ENCODE results near the gene GAS2. TPM values are rescaled to one million over a fixed set of nuclear protein-coding genes. Genes with fewer than 3 reads are reported as not detected.

The GAS2 gene
- total and polyA plus RNA-seq, 2 of the 4 experiments (the other 2 are of a cell fraction) = 0.51 to 0.90 TPM

DNA sequence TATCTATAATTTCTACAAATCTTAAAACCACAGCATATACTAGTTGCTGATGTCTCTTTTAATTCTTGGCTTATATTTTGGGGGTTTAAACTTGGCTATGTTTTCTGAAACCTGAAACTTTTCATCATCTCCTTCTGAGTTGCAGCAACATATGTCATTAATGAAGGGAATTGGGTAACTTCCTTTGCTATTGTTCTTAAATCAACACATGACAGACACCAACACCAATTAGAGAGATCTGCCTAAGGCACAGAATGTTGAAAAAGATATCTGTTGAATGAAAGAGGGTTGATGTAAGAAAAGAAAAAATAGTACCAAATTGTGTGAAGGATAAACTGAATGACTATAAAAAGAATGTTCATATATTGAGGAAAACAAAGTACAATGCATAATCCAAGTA is 10.3 kb upstream of the GAS2 start:
- H3K9me3 ChIP-seq (ENCODE audit: control insufficient read depth, insufficient read depth, low read length) = no peaks in the 10 kb centered on the region
- DNase-seq (no peak), ATAC-seq (ENCODE audit: low read depth) (no peak)
- no peak overlapping the region for H3K9ac ChIP-seq (ENCODE audit: low read depth, low read length)
- no peak overlapping the region for H2BK15ac ChIP-seq (ENCODE audit: low read depth, low read length)
- BruUV-seq (replicated peaks) = no TSS peak
- no peak overlapping the region for H3K18ac ChIP-seq (ENCODE audit: low read depth, low read length)
- no peaks in the 10 kb centered on the region for H3K36me3 ChIP-seq (ENCODE audit: control insufficient read depth, insufficient read depth, low read length)
- CTCF ChIA-PET = no interaction called here
- H3K4me1 ChIP-seq (ENCODE audit: control insufficient read depth, insufficient read depth, low read length) = no peaks in the 10 kb centered on the region
- no peak overlapping the region for H3K4ac ChIP-seq (ENCODE audit: low read depth, low read length)
- H2AFZ ChIP-seq (replicated peaks; ENCODE audit: low read length, poor library complexity) = no peak overlapping the region
- no peak overlapping the region for H4K5ac ChIP-seq (ENCODE audit: low read depth, low read length)
- H3K27me3 ChIP-seq (ENCODE audit: control insufficient read depth, insufficient read depth, low read length) = no peaks in the 10 kb centered on the region
- H2AK5ac ChIP-seq (ENCODE audit: low read depth, low read length) = no peak overlapping the region
- POLR2A ChIA-PET (ENCODE audit: unreplicated experiment) = no interaction called here
- H4K8ac ChIP-seq (ENCODE audit: low read depth in 2 of 2, low read length in 2 of 2) = no peak overlapping the region
- dilution Hi-C loops (cut with HindIII; ENCODE audit: low sequenced_read_pairs, unreplicated experiment) (no loop called here), in situ Hi-C loops (cut with MboI; ENCODE audit: low sequenced_read_pairs) (no loop called here), intact Hi-C loops (cut with micrococcal nuclease) (no loop called here)
- H3K9me1 ChIP-seq (ENCODE audit: insufficient read depth, low read length) = no peaks in the 10 kb centered on the region
- no peak overlapping the region for H2BK20ac ChIP-seq (ENCODE audit: low read depth, low read length)
- H3K27ac ChIP-seq (ENCODE audit: insufficient read depth, low read length) = no peak overlapping the region
- H3K56ac ChIP-seq (ENCODE audit: extremely low read depth, insufficient read depth, low read length) = no peak overlapping the region
- no peak overlapping the region for H2AK9ac ChIP-seq (replicated peaks; ENCODE audit: low read depth, low read length, poor library complexity)
- H3K4me3 ChIP-seq (ENCODE audit: insufficient read depth, low read depth, low read length) = no peak overlapping the region
- H3K79me1 ChIP-seq (ENCODE audit: low read depth in 1 of 2, low read length in 2 of 2) = no peaks in the 10 kb centered on the region
- no peak overlapping the region for H4K91ac ChIP-seq (ENCODE audit: insufficient read depth, low read depth, low read length)
- TF ChIP-seq CHD1 (IDR thresholded peaks at IDR 0.05; ENCODE audit: low read depth, low read length) (no peak), MXI1 (IDR thresholded peaks at IDR 0.05; ENCODE audit: borderline replicate concordance, low read depth, low read length) (no peak), RFX5 (IDR thresholded peaks at IDR 0.05; ENCODE audit: low read depth, low read length) (no peak), CEBPB (IDR thresholded peaks at IDR 0.05; ENCODE audit: low read depth, low read length) (no peak), NFE2L2 (IDR thresholded peaks at IDR 0.05; ENCODE audit: low read depth, low read length) (no peak), MAFK (IDR thresholded peaks at IDR 0.05; ENCODE audit: low read depth, low read length) (no peak)
- TF ChIP-seq, protein P1, sequence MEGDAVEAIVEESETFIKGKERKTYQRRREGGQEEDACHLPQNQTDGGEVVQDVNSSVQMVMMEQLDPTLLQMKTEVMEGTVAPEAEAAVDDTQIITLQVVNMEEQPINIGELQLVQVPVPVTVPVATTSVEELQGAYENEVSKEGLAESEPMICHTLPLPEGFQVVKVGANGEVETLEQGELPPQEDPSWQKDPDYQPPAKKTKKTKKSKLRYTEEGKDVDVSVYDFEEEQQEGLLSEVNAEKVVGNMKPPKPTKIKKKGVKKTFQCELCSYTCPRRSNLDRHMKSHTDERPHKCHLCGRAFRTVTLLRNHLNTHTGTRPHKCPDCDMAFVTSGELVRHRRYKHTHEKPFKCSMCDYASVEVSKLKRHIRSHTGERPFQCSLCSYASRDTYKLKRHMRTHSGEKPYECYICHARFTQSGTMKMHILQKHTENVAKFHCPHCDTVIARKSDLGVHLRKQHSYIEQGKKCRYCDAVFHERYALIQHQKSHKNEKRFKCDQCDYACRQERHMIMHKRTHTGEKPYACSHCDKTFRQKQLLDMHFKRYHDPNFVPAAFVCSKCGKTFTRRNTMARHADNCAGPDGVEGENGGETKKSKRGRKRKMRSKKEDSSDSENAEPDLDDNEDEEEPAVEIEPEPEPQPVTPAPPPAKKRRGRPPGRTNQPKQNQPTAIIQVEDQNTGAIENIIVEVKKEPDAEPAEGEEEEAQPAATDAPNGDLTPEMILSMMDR (conservative IDR thresholded peaks at IDR 0.05; ENCODE audit: low read depth, low read length) = no peak
- no peak overlapping the region for H2BK5ac ChIP-seq (ENCODE audit: low read depth, low read length, poor library complexity, severe bottlenecking)
- no peak overlapping the region for H3K4me2 ChIP-seq (ENCODE audit: low read depth, low read length)
- no peak overlapping the region for H3K23ac ChIP-seq (ENCODE audit: low read depth, low read length)
- H3K14ac ChIP-seq (replicated peaks; ENCODE audit: low read depth, low read length) = no peak overlapping the region
- no peaks in the 10 kb centered on the region for H4K20me1 ChIP-seq (ENCODE audit: insufficient read depth, low read length)
- no peak overlapping the region for H2BK120ac ChIP-seq (ENCODE audit: low read depth, low read length)

All from IMR-90 (cell line).